Measurements from ENCODE around the gene NCSTN. TPM values are rescaled to one million over a fixed set of nuclear protein-coding genes. Genes with fewer than 3 reads are reported as not detected.

Gene NCSTN
- total RNA-seq, 2 experiments from 2014 or later: 52.7 to 59.7 TPM

- POLR2A ChIA-PET: no interaction called here
- Mint-ChIP-seq H3K27me3 (ENCODE audit: low read depth) (no peaks in the 10 kb centered on the region), H3K27ac (no peak overlapping the region), H3K4me3 (no peak overlapping the region), H3K9me3 (ENCODE audit: insufficient read depth) (no peaks in the 10 kb centered on the region), H3K36me3 (ENCODE audit: low read depth) (peaks cover 68% of the 10 kb centered on the region), H3K4me1 (ENCODE audit: low read depth) (no peaks in the 10 kb centered on the region)
- ATAC-seq (no peak), DNase-seq (no peak)
- CTCF ChIA-PET: interaction anchor here (0.6 to 2.5 kb wide), 7 partner anchors 11 to 135 kb away, joined by 3 to 9 read pairs (median 3); no protein-coding TSS in a partner anchor
Observed at GRCh38 chr1:160328184-160328583, 15.0 kb upstream of the NCSTN start.

- ATAC-seq (no peak), DNase-seq (no peak)
- H3K9me3 Mint-ChIP-seq (ENCODE audit: insufficient read depth): no peaks in the 10 kb centered on the region
- H3K4me1 Mint-ChIP-seq (ENCODE audit: low read depth): no peaks in the 10 kb centered on the region
- H3K27ac Mint-ChIP-seq: no peak overlapping the region
- ChIA-PET POLR2A (interaction anchor here (0.6 to 0.9 kb wide), 2 partner anchors 55 to 277 kb away, joined by 3 read pairs; no protein-coding TSS in a partner anchor), CTCF (interaction anchor here (0.7 to 2.5 kb wide), 2 partner anchors 9 to 39 kb away, joined by 5 to 9 read pairs; no protein-coding TSS in a partner anchor)
- no peak overlapping the region for H3K4me3 Mint-ChIP-seq
- peaks cover 66% of the 10 kb centered on the region for H3K36me3 Mint-ChIP-seq (ENCODE audit: low read depth)
- no peaks in the 10 kb centered on the region for H3K27me3 Mint-ChIP-seq (ENCODE audit: low read depth)
Observed at GRCh38 chr1:160330119-160330518, 13.1 kb upstream of the NCSTN start.

GRCh38 chr1:160332516-160332915 is 10.7 kb upstream of the NCSTN start:
- no peaks in the 10 kb centered on the region for H3K27me3 Mint-ChIP-seq (ENCODE audit: low read depth)
- CTCF ChIA-PET: interaction anchor here (0.7 to 3.1 kb wide), 4 partner anchors 14 to 49 kb away, joined by 3 to 16 read pairs (median 5); no protein-coding TSS in a partner anchor
- no peaks in the 10 kb centered on the region for H3K4me1 Mint-ChIP-seq (ENCODE audit: low read depth)
- DNase-seq: no peak
- H3K27ac Mint-ChIP-seq: no peak overlapping the region
- no peaks in the 10 kb centered on the region for H3K9me3 Mint-ChIP-seq (ENCODE audit: insufficient read depth)
- no peak overlapping the region for H3K4me3 Mint-ChIP-seq
- peaks cover 55% of the 10 kb centered on the region for H3K36me3 Mint-ChIP-seq (ENCODE audit: low read depth)
- no peak for ATAC-seq
- POLR2A ChIA-PET: no interaction called here

DNA sequence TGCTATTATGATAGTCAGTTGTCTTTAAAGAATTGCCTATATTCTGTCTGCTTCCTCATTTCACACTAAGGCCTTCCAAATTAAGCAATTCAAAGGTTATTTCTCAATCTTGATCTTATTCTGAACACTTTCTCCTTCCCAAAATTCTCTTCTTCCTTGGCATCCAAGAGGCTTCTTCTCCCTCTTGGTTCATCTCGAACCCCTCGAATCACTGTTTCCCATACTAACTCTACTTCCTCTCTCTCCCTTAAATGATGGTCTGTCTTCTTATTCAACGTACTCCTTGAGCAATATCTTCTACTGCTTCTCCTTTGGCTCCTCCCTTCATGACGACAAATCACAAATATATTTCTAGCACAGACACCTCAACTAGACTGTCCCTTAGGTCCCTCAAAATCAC is 4.6 kb upstream of the NCSTN start:
- Mint-ChIP-seq H3K36me3 (ENCODE audit: low read depth) (peaks cover 45% of the 10 kb centered on the region), H3K27me3 (ENCODE audit: low read depth) (no peaks in the 10 kb centered on the region), H3K9me3 (ENCODE audit: insufficient read depth) (no peaks in the 10 kb centered on the region), H3K4me1 (ENCODE audit: low read depth) (peaks cover 31% of the 10 kb centered on the region), H3K27ac (no peak overlapping the region), H3K4me3 (no peak overlapping the region)
- CTCF ChIA-PET: interaction anchor here (0.7 to 4.0 kb wide), 4 partner anchors 10 to 47 kb away, joined by 3 to 15 read pairs (median 6); no protein-coding TSS in a partner anchor
- no peak for ATAC-seq
- DNase-seq: no peak
- POLR2A ChIA-PET: no interaction called here

GRCh38 chr1:160340146-160340545 is 3.0 kb upstream of the NCSTN start:
- POLR2A ChIA-PET: no interaction called here
- H3K4me1 Mint-ChIP-seq (ENCODE audit: low read depth): peaks cover 41% of the 10 kb centered on the region
- no peak overlapping the region for H3K27ac Mint-ChIP-seq
- DNase-seq (no peak), ATAC-seq (no peak)
- H3K9me3 Mint-ChIP-seq (ENCODE audit: insufficient read depth): no peaks in the 10 kb centered on the region
- peaks cover 44% of the 10 kb centered on the region for H3K36me3 Mint-ChIP-seq (ENCODE audit: low read depth)
- no peaks in the 10 kb centered on the region for H3K27me3 Mint-ChIP-seq (ENCODE audit: low read depth)
- CTCF ChIA-PET: interaction anchor here (1.2 to 4.0 kb wide), 2 partner anchors 11 to 49 kb away, joined by 9 to 15 read pairs; no protein-coding TSS in a partner anchor
- no peak overlapping the region for H3K4me3 Mint-ChIP-seq

- Mint-ChIP-seq H3K4me1 (ENCODE audit: low read depth) (peaks cover 41% of the 10 kb centered on the region), H3K9me3 (ENCODE audit: insufficient read depth) (no peaks in the 10 kb centered on the region), H3K27ac (no peak overlapping the region), H3K36me3 (ENCODE audit: low read depth) (peaks cover 44% of the 10 kb centered on the region), H3K27me3 (ENCODE audit: low read depth) (no peaks in the 10 kb centered on the region), H3K4me3 (peak overlapping the region; percentile 100)
- ATAC-seq (no peak), DNase-seq (no peak)
- ChIA-PET CTCF (no interaction called here), POLR2A (no interaction called here)
Observed at GRCh38 chr1:160340866-160341265, 2.3 kb upstream of the NCSTN start.

GRCh38 chr1:160342526-160342925 is 657 bp upstream of the NCSTN start:
- ATAC-seq (peak; percentile 16), DNase-seq (peak; percentile 32)
- H3K9me3 Mint-ChIP-seq (ENCODE audit: insufficient read depth): no peaks in the 10 kb centered on the region
- peak overlapping the region; percentile 100 for H3K4me3 Mint-ChIP-seq
- no peaks in the 10 kb centered on the region for H3K27me3 Mint-ChIP-seq (ENCODE audit: low read depth)
- peak overlapping the region; percentile 100 for H3K27ac Mint-ChIP-seq
- peaks cover 45% of the 10 kb centered on the region for H3K36me3 Mint-ChIP-seq (ENCODE audit: low read depth)
- POLR2A ChIA-PET: interaction anchor here (0.7 to 1.0 kb wide), 4 partner anchors 8 to 246 kb away, joined by 3 to 5 read pairs (median 3); no protein-coding TSS in a partner anchor
- peaks cover 57% of the 10 kb centered on the region for H3K4me1 Mint-ChIP-seq (ENCODE audit: low read depth)
- CTCF ChIA-PET: interaction anchor here (0.9 kb wide), 2 partner anchors 9 kb away, joined by 3 read pairs; no protein-coding TSS in a partner anchor

DNA sequence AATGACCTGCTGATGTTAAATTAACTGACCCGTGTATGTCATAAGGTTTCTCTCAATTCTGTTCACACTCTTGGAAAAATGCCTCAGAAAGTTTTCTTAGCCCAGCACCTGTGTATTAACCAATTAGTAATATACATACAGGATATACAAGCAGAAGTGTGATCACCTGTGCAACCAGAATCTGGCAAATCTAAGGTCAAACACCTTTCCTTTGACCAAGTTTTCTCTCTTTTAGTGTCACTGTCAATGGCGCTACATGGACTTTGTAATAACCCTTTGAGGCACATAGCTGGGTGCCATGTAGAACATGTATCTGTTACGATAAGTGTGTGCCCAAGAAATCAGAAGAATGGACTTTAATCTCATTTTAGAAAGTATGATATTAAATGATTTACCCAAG is 1.1 kb downstream of the NCSTN start:
- Mint-ChIP-seq H3K4me1 (ENCODE audit: low read depth) (peaks cover 51% of the 10 kb centered on the region), H3K27ac (peak overlapping the region; percentile 100), H3K27me3 (ENCODE audit: low read depth) (no peaks in the 10 kb centered on the region), H3K36me3 (ENCODE audit: low read depth) (peaks cover 38% of the 10 kb centered on the region), H3K4me3 (peak overlapping the region; percentile 100), H3K9me3 (ENCODE audit: insufficient read depth) (no peaks in the 10 kb centered on the region)
- ChIA-PET POLR2A (interaction anchor here (0.6 to 1.3 kb wide), 5 partner anchors 11 to 262 kb away, joined by 3 to 4 read pairs (median 3); partner anchors contain the start of gene PEX19), CTCF (interaction anchor here (1.4 to 4.4 kb wide), 4 partner anchors 11 to 264 kb away, joined by 5 to 23 read pairs (median 8); no protein-coding TSS in a partner anchor)
- ATAC-seq (no peak), DNase-seq (no peak)

GRCh38 chr1:160344936-160345335 is 1.8 kb downstream of the NCSTN start:
- Mint-ChIP-seq H3K4me3 (peak overlapping the region; percentile 100), H3K4me1 (ENCODE audit: low read depth) (peaks cover 49% of the 10 kb centered on the region), H3K27me3 (ENCODE audit: low read depth) (no peaks in the 10 kb centered on the region), H3K27ac (no peak overlapping the region), H3K9me3 (ENCODE audit: insufficient read depth) (no peaks in the 10 kb centered on the region), H3K36me3 (ENCODE audit: low read depth) (peaks cover 36% of the 10 kb centered on the region)
- DNase-seq: no peak
- ATAC-seq: no peak
- ChIA-PET CTCF (interaction anchor here (1.4 to 4.4 kb wide), 4 partner anchors 10 to 264 kb away, joined by 5 to 23 read pairs (median 8); no protein-coding TSS in a partner anchor), POLR2A (interaction anchor here (0.6 to 1.3 kb wide), 3 partner anchors 30 to 261 kb away, joined by 3 to 4 read pairs (median 3); partner anchors contain the start of gene PEX19)

- H3K27ac Mint-ChIP-seq: no peak overlapping the region
- CTCF ChIA-PET: interaction anchor here (1.0 to 4.4 kb wide), 3 partner anchors 8 to 55 kb away, joined by 4 to 23 read pairs (median 5); no protein-coding TSS in a partner anchor
- H3K9me3 Mint-ChIP-seq (ENCODE audit: insufficient read depth): no peaks in the 10 kb centered on the region
- peaks cover 39% of the 10 kb centered on the region for H3K36me3 Mint-ChIP-seq (ENCODE audit: low read depth)
- H3K4me1 Mint-ChIP-seq (ENCODE audit: low read depth): peaks cover 33% of the 10 kb centered on the region
- no peak overlapping the region for H3K4me3 Mint-ChIP-seq
- DNase-seq (no peak), ATAC-seq (no peak)
- H3K27me3 Mint-ChIP-seq (ENCODE audit: low read depth): no peaks in the 10 kb centered on the region
- POLR2A ChIA-PET: no interaction called here
Observed at GRCh38 chr1:160346463-160346862, 3.3 kb downstream of the NCSTN start.

DNA sequence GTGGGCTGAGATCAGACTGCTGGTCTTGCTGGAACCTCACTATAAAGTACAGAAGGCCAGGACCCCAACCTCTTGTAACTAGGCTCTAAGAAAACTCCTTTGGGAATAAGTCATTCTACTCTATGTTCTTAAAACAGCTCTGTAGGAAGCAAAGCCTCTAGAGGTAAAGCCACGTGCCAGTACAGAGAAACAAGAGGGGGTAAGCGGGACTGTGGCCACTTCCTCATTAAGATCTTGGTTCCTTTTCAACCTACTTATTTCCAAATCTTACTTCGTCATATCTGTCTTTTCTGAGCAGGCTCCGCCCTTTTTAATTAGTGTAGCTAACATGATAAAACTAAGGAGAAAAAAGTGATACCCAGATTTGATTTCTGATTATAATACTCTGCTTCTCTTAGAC is 3.8 kb downstream of the NCSTN start:
- Mint-ChIP-seq H3K27ac (no peak overlapping the region), H3K4me3 (no peak overlapping the region)

GRCh38 chr1:160351629-160352028 is 8.4 kb downstream of the NCSTN start:
- peaks cover 61% of the 10 kb centered on the region for H3K36me3 Mint-ChIP-seq (ENCODE audit: low read depth)
- ChIA-PET CTCF (interaction anchor here (0.9 to 9.1 kb wide), 6 partner anchors 9 to 60 kb away, joined by 3 to 78 read pairs (median 4); partner anchors contain the start of genes COPA and NCSTN), POLR2A (interaction anchor here (0.6 to 0.7 kb wide), 2 partner anchors 21 to 56 kb away, joined by 3 to 6 read pairs; no protein-coding TSS in a partner anchor)
- no peak overlapping the region for H3K27ac Mint-ChIP-seq
- no peaks in the 10 kb centered on the region for H3K9me3 Mint-ChIP-seq (ENCODE audit: insufficient read depth)
- ATAC-seq (no peak), DNase-seq (no peak)
- peaks cover 10% of the 10 kb centered on the region for H3K4me1 Mint-ChIP-seq (ENCODE audit: low read depth)
- H3K4me3 Mint-ChIP-seq: no peak overlapping the region
- no peaks in the 10 kb centered on the region for H3K27me3 Mint-ChIP-seq (ENCODE audit: low read depth)

More for the DNA sequence above, 3.8 kb downstream of the NCSTN start:
- ATAC-seq (no peak), DNase-seq (no peak)
- ChIA-PET CTCF (interaction anchor here (1.3 to 4.4 kb wide), 2 partner anchors 8 to 29 kb away, joined by 4 to 23 read pairs; no protein-coding TSS in a partner anchor), POLR2A (no interaction called here)
- H3K9me3 Mint-ChIP-seq (ENCODE audit: insufficient read depth): no peaks in the 10 kb centered on the region
- peaks cover 43% of the 10 kb centered on the region for H3K36me3 Mint-ChIP-seq (ENCODE audit: low read depth)
- H3K4me1 Mint-ChIP-seq (ENCODE audit: low read depth): peaks cover 30% of the 10 kb centered on the region
- no peaks in the 10 kb centered on the region for H3K27me3 Mint-ChIP-seq (ENCODE audit: low read depth)
